ENCODE results near the gene PRDM16. TPM values are rescaled to one million over a fixed set of nuclear protein-coding genes. Genes with fewer than 3 reads are reported as not detected.

PRDM16 gene
- total RNA-seq, 2 experiments from 2014 or later: not detected

- ChIA-PET CTCF (ENCODE audit: unreplicated experiment) (no interaction called here), POLR2A (no interaction called here)
- TF ChIP-seq EZH2phosphoT487 (IDR thresholded peaks at IDR 0.05; ENCODE audit: borderline replicate concordance, low read depth, low read length) (no peak), CTCF (conservative IDR thresholded peaks at IDR 0.05; ENCODE audit: low read length) (no peak)
- no peak overlapping the region for H3K4me3 ChIP-seq (ENCODE audit: low read depth, low read length, poor library complexity, severe bottlenecking)
- no peak overlapping the region for H2AFZ ChIP-seq (ENCODE audit: low read length)
- H4K20me1 ChIP-seq (ENCODE audit: insufficient read depth, low read length): no peaks in the 10 kb centered on the region; the same call in 1 of the 2 replicates
- no peaks in the 10 kb centered on the region for H3K9me2 ChIP-seq (ENCODE audit: insufficient read depth, low read length)
- H3K4me1 ChIP-seq (ENCODE audit: insufficient read depth, low read length, poor library complexity, severe bottlenecking): no peaks in the 10 kb centered on the region
- intact Hi-C loops (cut with micrococcal nuclease; ENCODE audit: unreplicated experiment): no loop called here
- no peaks in the 10 kb centered on the region for H3K9me3 ChIP-seq (ENCODE audit: low read length)
- no peaks in the 10 kb centered on the region for H3K79me2 ChIP-seq (ENCODE audit: insufficient read depth, low read depth, low read length)
- H3K36me3 ChIP-seq (ENCODE audit: insufficient read depth, low read length): no peaks in the 10 kb centered on the region
- no peak overlapping the region for H3K4me2 ChIP-seq (ENCODE audit: low read length)
- H3K27ac ChIP-seq (ENCODE audit: low read depth, low read length, poor library complexity, severe bottlenecking): no peak overlapping the region
- BruUV-seq (replicated peaks): no TSS peak
- DNase-seq (ENCODE audit: low spot score): no peak
Observed at GRCh38 chr1:3215198-3216014, 146.4 kb downstream of the PRDM16 start.

- no peaks in the 10 kb centered on the region; the same call in 1 of the 2 replicates for H4K20me1 ChIP-seq (ENCODE audit: insufficient read depth, low read length)
- CTCF ChIA-PET (ENCODE audit: unreplicated experiment): no interaction called here
- TF ChIP-seq EZH2phosphoT487 (IDR thresholded peaks at IDR 0.05; ENCODE audit: borderline replicate concordance, low read depth, low read length): no peak
- no peak for TF ChIP-seq CTCF (conservative IDR thresholded peaks at IDR 0.05; ENCODE audit: low read length)
- H3K4me3 ChIP-seq (ENCODE audit: low read depth, low read length, poor library complexity, severe bottlenecking): no peak overlapping the region
- H3K4me1 ChIP-seq (ENCODE audit: insufficient read depth, low read length, poor library complexity, severe bottlenecking): no peaks in the 10 kb centered on the region
- H2AFZ ChIP-seq (ENCODE audit: low read length): no peak overlapping the region
- H3K27ac ChIP-seq (ENCODE audit: low read depth, low read length, poor library complexity, severe bottlenecking): no peak overlapping the region
- H3K9me3 ChIP-seq (ENCODE audit: low read length): no peaks in the 10 kb centered on the region
- intact Hi-C loops (cut with micrococcal nuclease; ENCODE audit: unreplicated experiment): no loop called here
- no peak overlapping the region for H3K4me2 ChIP-seq (ENCODE audit: low read length)
- POLR2A ChIA-PET: no interaction called here
- H3K79me2 ChIP-seq (ENCODE audit: insufficient read depth, low read depth, low read length): no peaks in the 10 kb centered on the region
- H3K9me2 ChIP-seq (ENCODE audit: insufficient read depth, low read length): no peaks in the 10 kb centered on the region
- DNase-seq (ENCODE audit: low spot score): no peak
- no TSS peak for BruUV-seq (replicated peaks)
- H3K36me3 ChIP-seq (ENCODE audit: insufficient read depth, low read length): no peaks in the 10 kb centered on the region
Observed at GRCh38 chr1:3216015-3216391, 147.0 kb downstream of the PRDM16 start.

- intact Hi-C loops (cut with micrococcal nuclease; ENCODE audit: unreplicated experiment): no loop called here
- CTCF ChIA-PET (ENCODE audit: unreplicated experiment): no interaction called here
- DNase-seq (ENCODE audit: low spot score): no peak
- H3K4me1 ChIP-seq (ENCODE audit: insufficient read depth, low read length, poor library complexity, severe bottlenecking): peaks cover 9% of the 10 kb centered on the region
- no peak overlapping the region for H3K27ac ChIP-seq (ENCODE audit: low read depth, low read length, poor library complexity, severe bottlenecking)
- POLR2A ChIA-PET: no interaction called here
- no peak overlapping the region for H3K4me2 ChIP-seq (ENCODE audit: low read length)
- no peaks in the 10 kb centered on the region for H3K36me3 ChIP-seq (ENCODE audit: insufficient read depth, low read length)
- BruUV-seq (replicated peaks): no TSS peak
- H4K20me1 ChIP-seq (ENCODE audit: insufficient read depth, low read length): no peaks in the 10 kb centered on the region; the same call in 1 of the 2 replicates
- H2AFZ ChIP-seq (ENCODE audit: low read length): no peak overlapping the region
- TF ChIP-seq CTCF (conservative IDR thresholded peaks at IDR 0.05; ENCODE audit: low read length) (no peak), EZH2phosphoT487 (IDR thresholded peaks at IDR 0.05; ENCODE audit: borderline replicate concordance, low read depth, low read length) (no peak)
- no peak overlapping the region for H3K4me3 ChIP-seq (ENCODE audit: low read depth, low read length, poor library complexity, severe bottlenecking)
- H3K79me2 ChIP-seq (ENCODE audit: insufficient read depth, low read depth, low read length): no peaks in the 10 kb centered on the region
- no peaks in the 10 kb centered on the region for H3K9me2 ChIP-seq (ENCODE audit: insufficient read depth, low read length)
- no peaks in the 10 kb centered on the region for H3K9me3 ChIP-seq (ENCODE audit: low read length)
Observed at GRCh38 chr1:3217181-3217641, 148.2 kb downstream of the PRDM16 start.
